Liver (tissue), 9 donors: ENCODE measurements around the gene BMP8A. TPM values are rescaled to one million over a fixed set of nuclear protein-coding genes. Genes with fewer than 3 reads are reported as not detected.
"Not testable (repeated sequence)": the region's sequence is repeated elsewhere in the genome, so short reads cannot be mapped to it uniquely, and the experiment has no call there.

ENCODE experiments used
- DNase-seq: peaks from one replicate; pipeline ENCODE4 v3.0.0-alpha.2; 2017; ENCODE audit warnings: low spot score
- H3K27ac ChIP-seq, 2 donors: one replicate each; pipeline ENCODE4 v1.7.0; 2013; ENCODE audit warnings: inconsistent platforms in 2 of 2, low read length in 2 of 2, control low read depth in 1 of 2, low read depth in 1 of 2, mild to moderate bottlenecking in 1 of 2
- H3K27me3 ChIP-seq, 4 donors: one replicate each; pipeline versions ENCODE4 v1.6.1 to v1.7.0; 2013; ENCODE audit warnings: low read length in 3 of 4, inconsistent platforms in 1 of 4, mild to moderate bottlenecking in 1 of 4, moderate library complexity in 1 of 4; ENCODE audit not compliant: control insufficient read depth in 4 of 4, insufficient read depth in 4 of 4
- H3K36me3 ChIP-seq, 4 donors: one replicate each; pipeline versions ENCODE4 v1.6.1 to v1.7.0; 2013; ENCODE audit warnings: low read length in 3 of 4, mild to moderate bottlenecking in 3 of 4, low read depth in 1 of 4, moderate library complexity in 1 of 4; ENCODE audit not compliant: control insufficient read depth in 4 of 4, insufficient read depth in 3 of 4
- H3K4me1 ChIP-seq, 4 donors: one replicate each; pipeline versions ENCODE4 v1.6.1 to v1.7.0; 2013; ENCODE audit warnings: low read length in 3 of 4, mild to moderate bottlenecking in 3 of 4, moderate library complexity in 1 of 4; ENCODE audit not compliant: control insufficient read depth in 4 of 4, insufficient read depth in 4 of 4
- H3K4me3 ChIP-seq, 3 donors: one replicate each; pipeline versions ENCODE4 v1.6.1 to v1.7.0; 2013; ENCODE audit warnings: low read length in 3 of 3, control low read depth in 1 of 3, low read depth in 1 of 3, mild to moderate bottlenecking in 1 of 3
- H3K9ac ChIP-seq, 2 donors: one replicate each; pipeline ENCODE4 v1.7.0; 2013; ENCODE audit warnings: low read length in 2 of 2, mild to moderate bottlenecking in 2 of 2, moderate library complexity in 2 of 2, control low read depth in 1 of 2, low read depth in 1 of 2
- H3K9me3 ChIP-seq, 4 donors: one replicate each; pipeline versions ENCODE4 v1.6.1 to v1.7.0; 2013; ENCODE audit warnings: low read length in 3 of 4; ENCODE audit not compliant: control insufficient read depth in 4 of 4
- EGR1 ChIP-seq, 2 donors: IDR thresholded peaks; 2 replicates each; pipeline ENCODE4 v1.6.1; 2016 to 2018; ENCODE audit warnings: antibody characterized with exemption in 2 of 2, low read depth in 2 of 2
- FOXA1 ChIP-seq: IDR thresholded peaks from 2 replicates; pipeline ENCODE4 v1.6.1; 2016; ENCODE audit warnings: antibody characterized with exemption
- FOXA2 ChIP-seq: IDR thresholded peaks from 2 replicates; pipeline ENCODE4 v1.6.1; 2016; ENCODE audit warnings: antibody characterized with exemption
- GABPA ChIP-seq, 2 donors: IDR thresholded peaks in 1 of 2; conservative IDR thresholded peaks in 1 of 2; 2 replicates each; pipeline ENCODE4 v1.6.1; 2016; ENCODE audit warnings: antibody characterized with exemption in 2 of 2, mild to moderate bottlenecking in 1 of 2, moderate library complexity in 1 of 2
- HNF4A ChIP-seq, 2 donors: conservative IDR thresholded peaks; 2 replicates each; pipeline ENCODE4 v1.6.1; 2016; ENCODE audit warnings: antibody characterized with exemption in 2 of 2, mild to moderate bottlenecking in 2 of 2
- HNF4G ChIP-seq: IDR thresholded peaks from 2 replicates; pipeline ENCODE4 v1.6.1; 2016; ENCODE audit warnings: antibody characterized with exemption
- JUND ChIP-seq, 2 donors: IDR thresholded peaks; 2 replicates each; pipeline ENCODE4 v1.6.1; 2016; ENCODE audit warnings: antibody characterized with exemption in 2 of 2
- NR2F2 ChIP-seq: IDR thresholded peaks from 2 replicates; pipeline ENCODE4 v1.6.1; 2016; ENCODE audit warnings: antibody characterized with exemption
- RAD21 ChIP-seq, 2 donors: IDR thresholded peaks; 2 replicates each; pipeline ENCODE4 v1.6.1; 2016; ENCODE audit warnings: antibody characterized with exemption in 2 of 2, mild to moderate bottlenecking in 2 of 2
- RXRA ChIP-seq, 2 donors: IDR thresholded peaks; 2 replicates each; pipeline ENCODE4 v1.6.1; 2017 to 2018; ENCODE audit warnings: antibody characterized with exemption in 2 of 2, mild to moderate bottlenecking in 1 of 2
- SP1 ChIP-seq: IDR thresholded peaks from 2 replicates; pipeline ENCODE4 v1.6.1; 2018; ENCODE audit warnings: antibody characterized with exemption, mild to moderate bottlenecking
- TAF1 ChIP-seq: conservative IDR thresholded peaks from 2 replicates; pipeline ENCODE4 v1.6.1; 2016; ENCODE audit warnings: antibody characterized with exemption, mild to moderate bottlenecking
- YY1 ChIP-seq: IDR thresholded peaks from 2 replicates; pipeline ENCODE4 v1.6.1; 2016; ENCODE audit warnings: antibody characterized with exemption, mild to moderate bottlenecking
- WGBS: extraction: QIAGEN DNeasy Blood & Tissue Kit; methylation state at CpG from one replicate; pipeline ENCODE4 v1.1.7; 2013; 5-methylcytosine and 5-hydroxymethylcytosine counted together
- polyA plus RNA-seq, 2 donors: library from polyadenylated mRNA; stranded (reverse) in 1 of 2; unstranded in 1 of 2; fragments of 200-250 nt in 1 of 2; fragments of >200 nt in 1 of 2; fragmentation: Nextera tagmentation in 1 of 2; extraction: Ambion mirVana in 1 of 2; gene quantifications; one replicate each; pipeline versions ENCODE4 v1.2.1 to v1.2.3, GENCODE V29; 2013 to 2015
- total RNA-seq, 2 donors: library from RNA; depleted of rRNA; stranded (reverse); fragments of >200 nt; gene quantifications; one replicate each; pipeline ENCODE4 v1.2.3, GENCODE V29; 2014
- TF ChIP-seq, protein P1 (sequence below): IDR thresholded peaks from 2 replicates; pipeline ENCODE4 v1.6.1; 2016; ENCODE audit warnings: antibody characterized with exemption
- TF ChIP-seq, protein P2 (sequence below): fragments of 150-350 bp; IDR thresholded peaks from 2 replicates; pipeline ENCODE4 v1.5.1; 2017; ENCODE audit warnings: improper control_type of control experiment, low read depth, low read length; ENCODE audit not compliant: missing input control
- TF ChIP-seq, protein P3 (sequence below): IDR thresholded peaks from 2 replicates; pipeline ENCODE4 v1.6.1; 2016; ENCODE audit warnings: antibody characterized with exemption
- TF ChIP-seq, protein P4 (sequence below): IDR thresholded peaks from 2 replicates; pipeline ENCODE4 v1.6.1; 2016; ENCODE audit warnings: antibody characterized with exemption
- TF ChIP-seq, protein P5 (sequence below): IDR thresholded peaks from 2 replicates; pipeline ENCODE4 v1.6.1; 2016; ENCODE audit warnings: antibody characterized with exemption, mild to moderate bottlenecking
- donor health status: healthy.
- donor health status: healthy.
- donor health status: healthy.
- donor health status: healthy.
- donor health status: healthy.

BMP8A gene
- total and polyA plus RNA-seq, 4 donors, result not detected

DNA sequence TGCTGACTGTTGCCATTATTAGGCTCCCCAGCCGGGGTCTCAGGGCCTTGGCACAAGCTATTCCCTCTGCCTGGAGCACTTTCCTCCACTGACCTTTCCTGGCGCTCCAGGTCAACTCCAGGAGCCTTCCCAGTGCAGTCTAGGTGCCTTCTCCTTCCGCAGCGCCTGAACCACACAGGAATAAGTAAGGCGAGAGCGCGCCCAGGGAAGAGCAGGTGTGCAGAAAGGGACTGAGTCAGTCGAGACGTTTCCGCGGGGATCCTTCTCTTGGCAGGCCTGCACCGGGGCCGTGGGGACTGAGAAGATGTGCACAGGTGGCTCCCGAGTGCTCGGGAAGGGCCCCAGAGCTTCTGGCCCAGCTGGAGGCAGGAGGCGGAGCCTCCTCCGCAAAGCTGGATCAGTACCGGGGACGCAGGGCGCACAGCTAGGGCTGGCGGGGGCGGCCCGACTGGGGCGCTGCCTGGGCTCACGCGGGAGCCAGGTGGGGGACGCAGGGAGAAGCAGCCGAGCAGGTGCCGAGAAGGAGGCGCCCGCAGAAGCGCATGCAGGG lies 765 bp upstream of the BMP8A start:
- peak overlapping the region in 2 of 3 donors; percentile 38 to 55 for H3K4me3 ChIP-seq
- peaks cover 4 to 12% (median 7%) of the 10 kb centered on the region in 4 donors for H3K4me1 ChIP-seq
- no peak overlapping the region for H3K9ac ChIP-seq
- TF ChIP-seq YY1 (no peak), FOXA1 (no peak), JUND (IDR thresholded peaks at IDR 0.05) (no peak), SP1 (no peak), EGR1 (IDR thresholded peaks at IDR 0.05; ENCODE audit: low read depth in 2 of 2) (no peak), NR2F2 (no peak), FOXA2 (no peak), RAD21 (IDR thresholded peaks at IDR 0.05) (no peak), GABPA (IDR thresholded peaks at IDR 0.05 in 1 of 2, conservative IDR thresholded peaks at IDR 0.05 in 1 of 2) (no peak), TAF1 (no peak), HNF4A (conservative IDR thresholded peaks at IDR 0.05) (no peak), RXRA (IDR thresholded peaks at IDR 0.05) (no peak), HNF4G (no peak)
- TF ChIP-seq, protein P1, sequence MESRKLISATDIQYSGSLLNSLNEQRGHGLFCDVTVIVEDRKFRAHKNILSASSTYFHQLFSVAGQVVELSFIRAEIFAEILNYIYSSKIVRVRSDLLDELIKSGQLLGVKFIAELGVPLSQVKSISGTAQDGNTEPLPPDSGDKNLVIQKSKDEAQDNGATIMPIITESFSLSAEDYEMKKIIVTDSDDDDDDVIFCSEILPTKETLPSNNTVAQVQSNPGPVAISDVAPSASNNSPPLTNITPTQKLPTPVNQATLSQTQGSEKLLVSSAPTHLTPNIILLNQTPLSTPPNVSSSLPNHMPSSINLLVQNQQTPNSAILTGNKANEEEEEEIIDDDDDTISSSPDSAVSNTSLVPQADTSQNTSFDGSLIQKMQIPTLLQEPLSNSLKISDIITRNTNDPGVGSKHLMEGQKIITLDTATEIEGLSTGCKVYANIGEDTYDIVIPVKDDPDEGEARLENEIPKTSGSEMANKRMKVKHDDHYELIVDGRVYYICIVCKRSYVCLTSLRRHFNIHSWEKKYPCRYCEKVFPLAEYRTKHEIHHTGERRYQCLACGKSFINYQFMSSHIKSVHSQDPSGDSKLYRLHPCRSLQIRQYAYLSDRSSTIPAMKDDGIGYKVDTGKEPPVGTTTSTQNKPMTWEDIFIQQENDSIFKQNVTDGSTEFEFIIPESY, result no peak
- TF ChIP-seq, protein P2, sequence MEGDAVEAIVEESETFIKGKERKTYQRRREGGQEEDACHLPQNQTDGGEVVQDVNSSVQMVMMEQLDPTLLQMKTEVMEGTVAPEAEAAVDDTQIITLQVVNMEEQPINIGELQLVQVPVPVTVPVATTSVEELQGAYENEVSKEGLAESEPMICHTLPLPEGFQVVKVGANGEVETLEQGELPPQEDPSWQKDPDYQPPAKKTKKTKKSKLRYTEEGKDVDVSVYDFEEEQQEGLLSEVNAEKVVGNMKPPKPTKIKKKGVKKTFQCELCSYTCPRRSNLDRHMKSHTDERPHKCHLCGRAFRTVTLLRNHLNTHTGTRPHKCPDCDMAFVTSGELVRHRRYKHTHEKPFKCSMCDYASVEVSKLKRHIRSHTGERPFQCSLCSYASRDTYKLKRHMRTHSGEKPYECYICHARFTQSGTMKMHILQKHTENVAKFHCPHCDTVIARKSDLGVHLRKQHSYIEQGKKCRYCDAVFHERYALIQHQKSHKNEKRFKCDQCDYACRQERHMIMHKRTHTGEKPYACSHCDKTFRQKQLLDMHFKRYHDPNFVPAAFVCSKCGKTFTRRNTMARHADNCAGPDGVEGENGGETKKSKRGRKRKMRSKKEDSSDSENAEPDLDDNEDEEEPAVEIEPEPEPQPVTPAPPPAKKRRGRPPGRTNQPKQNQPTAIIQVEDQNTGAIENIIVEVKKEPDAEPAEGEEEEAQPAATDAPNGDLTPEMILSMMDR, result no peak
- TF ChIP-seq, protein P3, sequence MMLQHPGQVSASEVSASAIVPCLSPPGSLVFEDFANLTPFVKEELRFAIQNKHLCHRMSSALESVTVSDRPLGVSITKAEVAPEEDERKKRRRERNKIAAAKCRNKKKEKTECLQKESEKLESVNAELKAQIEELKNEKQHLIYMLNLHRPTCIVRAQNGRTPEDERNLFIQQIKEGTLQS, result no peak
- TF ChIP-seq, protein P4, sequence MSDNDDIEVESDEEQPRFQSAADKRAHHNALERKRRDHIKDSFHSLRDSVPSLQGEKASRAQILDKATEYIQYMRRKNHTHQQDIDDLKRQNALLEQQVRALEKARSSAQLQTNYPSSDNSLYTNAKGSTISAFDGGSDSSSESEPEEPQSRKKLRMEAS, result no peak
- TF ChIP-seq, protein P5, sequence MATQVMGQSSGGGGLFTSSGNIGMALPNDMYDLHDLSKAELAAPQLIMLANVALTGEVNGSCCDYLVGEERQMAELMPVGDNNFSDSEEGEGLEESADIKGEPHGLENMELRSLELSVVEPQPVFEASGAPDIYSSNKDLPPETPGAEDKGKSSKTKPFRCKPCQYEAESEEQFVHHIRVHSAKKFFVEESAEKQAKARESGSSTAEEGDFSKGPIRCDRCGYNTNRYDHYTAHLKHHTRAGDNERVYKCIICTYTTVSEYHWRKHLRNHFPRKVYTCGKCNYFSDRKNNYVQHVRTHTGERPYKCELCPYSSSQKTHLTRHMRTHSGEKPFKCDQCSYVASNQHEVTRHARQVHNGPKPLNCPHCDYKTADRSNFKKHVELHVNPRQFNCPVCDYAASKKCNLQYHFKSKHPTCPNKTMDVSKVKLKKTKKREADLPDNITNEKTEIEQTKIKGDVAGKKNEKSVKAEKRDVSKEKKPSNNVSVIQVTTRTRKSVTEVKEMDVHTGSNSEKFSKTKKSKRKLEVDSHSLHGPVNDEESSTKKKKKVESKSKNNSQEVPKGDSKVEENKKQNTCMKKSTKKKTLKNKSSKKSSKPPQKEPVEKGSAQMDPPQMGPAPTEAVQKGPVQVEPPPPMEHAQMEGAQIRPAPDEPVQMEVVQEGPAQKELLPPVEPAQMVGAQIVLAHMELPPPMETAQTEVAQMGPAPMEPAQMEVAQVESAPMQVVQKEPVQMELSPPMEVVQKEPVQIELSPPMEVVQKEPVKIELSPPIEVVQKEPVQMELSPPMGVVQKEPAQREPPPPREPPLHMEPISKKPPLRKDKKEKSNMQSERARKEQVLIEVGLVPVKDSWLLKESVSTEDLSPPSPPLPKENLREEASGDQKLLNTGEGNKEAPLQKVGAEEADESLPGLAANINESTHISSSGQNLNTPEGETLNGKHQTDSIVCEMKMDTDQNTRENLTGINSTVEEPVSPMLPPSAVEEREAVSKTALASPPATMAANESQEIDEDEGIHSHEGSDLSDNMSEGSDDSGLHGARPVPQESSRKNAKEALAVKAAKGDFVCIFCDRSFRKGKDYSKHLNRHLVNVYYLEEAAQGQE, result no peak
- H3K36me3 ChIP-seq, result peaks cover 0 to 19% (median 17%) of the 10 kb centered on the region in 4 donors
- peaks cover 0 to 2% (median 0%) of the 10 kb centered on the region in 4 donors for H3K27me3 ChIP-seq
- H3K9me3 ChIP-seq, result no peaks in the 10 kb centered on the region
- H3K27ac ChIP-seq, result no peak overlapping the region
- 15% methylated on average over 32 of the region's 32 CpGs for WGBS
- DNase-seq, result no peak

DNA sequence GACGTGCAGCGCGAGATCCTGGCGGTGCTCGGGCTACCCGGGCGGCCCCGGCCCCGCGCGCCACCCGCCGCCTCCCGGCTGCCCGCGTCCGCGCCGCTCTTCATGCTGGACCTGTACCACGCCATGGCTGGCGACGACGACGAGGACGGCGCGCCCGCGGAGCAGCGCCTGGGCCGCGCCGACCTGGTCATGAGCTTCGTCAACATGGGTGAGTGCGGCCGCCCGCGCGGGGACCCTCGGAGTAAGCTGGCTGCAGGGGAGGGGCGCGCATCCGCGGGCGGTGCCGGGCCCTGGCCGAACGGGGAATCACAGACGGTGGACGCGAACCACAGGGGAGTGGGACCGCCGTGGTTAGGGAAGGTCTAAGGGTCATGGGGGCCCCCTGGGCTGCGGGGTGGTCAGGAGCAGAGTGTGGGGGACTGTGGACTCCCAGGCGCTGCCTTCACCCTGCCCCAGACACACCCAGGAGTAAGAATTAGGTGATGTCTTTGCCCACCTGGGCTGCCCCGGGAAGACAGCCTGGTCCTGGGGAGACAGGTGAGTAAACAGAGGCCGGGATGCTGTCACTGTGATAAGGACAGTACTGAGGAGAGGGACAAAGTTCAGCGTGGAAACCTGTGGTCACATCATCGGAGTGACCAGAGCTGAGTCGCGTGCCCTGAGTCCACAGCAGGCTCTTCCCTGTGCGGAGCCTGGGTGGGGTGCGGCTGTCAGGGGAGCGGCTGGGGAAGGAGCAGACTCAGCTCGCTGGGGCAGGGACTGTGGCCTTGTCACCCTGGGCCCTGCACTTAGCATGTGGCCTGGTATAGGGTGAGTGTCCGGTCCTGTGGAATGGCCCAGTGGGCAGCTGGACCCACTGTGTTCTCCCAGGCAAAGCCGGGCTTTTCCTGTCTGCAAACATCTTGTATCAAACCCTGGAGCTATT lies 944 bp downstream of the BMP8A start:
- WGBS, result 22% methylated on average over 67 of the region's 67 CpGs
- not testable (repeated sequence) for H3K36me3 ChIP-seq, H3K9ac ChIP-seq, DNase-seq, H3K27me3 ChIP-seq, H3K27ac ChIP-seq, H3K9me3 ChIP-seq
- Histone ChIP-seq H3K4me3 (peak overlapping the region in 1 of 3 donors; percentile 55), H3K4me1 (peaks cover 4 to 12% (median 7%) of the 10 kb centered on the region in 4 donors)

DNA sequence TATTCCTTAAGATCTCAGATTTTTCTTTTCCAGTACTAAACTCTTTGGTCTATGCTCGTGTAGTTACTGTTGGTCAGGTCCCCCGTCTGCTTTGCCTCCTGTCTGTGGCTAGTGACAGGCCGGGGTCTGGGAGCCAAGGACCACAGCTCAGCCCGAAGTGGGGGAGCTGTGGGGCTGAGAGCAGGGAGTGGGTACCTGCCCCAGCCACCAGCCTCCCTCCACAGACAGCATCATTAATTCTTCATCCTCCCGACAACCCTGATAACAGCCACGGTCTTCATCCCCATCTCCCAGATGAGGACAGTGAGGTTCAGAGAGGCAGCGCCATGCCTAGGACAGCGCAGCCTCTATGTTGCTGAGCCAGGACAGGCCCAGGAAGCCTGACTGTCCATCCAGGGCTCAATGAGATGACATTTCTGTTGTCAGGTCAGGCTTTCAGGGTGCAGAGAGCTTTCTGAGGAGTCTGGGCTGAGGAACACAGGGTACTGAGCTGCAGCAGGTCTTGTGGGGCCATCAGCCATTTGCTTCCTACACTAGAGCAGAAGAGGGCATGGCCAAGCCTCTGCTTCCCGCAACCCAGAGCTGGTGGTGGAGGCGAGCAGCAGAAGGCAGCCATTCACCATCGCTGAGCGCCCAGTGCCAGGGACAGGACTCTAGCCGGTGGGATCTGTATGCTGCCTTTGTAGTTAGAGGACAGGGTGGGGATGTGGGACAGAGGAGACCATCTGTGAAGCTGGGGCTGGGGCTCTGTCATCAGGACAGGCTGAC lies 1.8 kb downstream of the BMP8A start:
- not testable (repeated sequence) for H3K36me3 ChIP-seq, H3K4me3 ChIP-seq, H3K9ac ChIP-seq, H3K27ac ChIP-seq, DNase-seq, H3K9me3 ChIP-seq, H3K27me3 ChIP-seq
- WGBS, result 94% methylated on average over 13 of the region's 13 CpGs
- H3K4me1 ChIP-seq, result peaks cover 4 to 12% (median 7%) of the 10 kb centered on the region in 4 donors
